Activated gamma-delta T cell treated with anti-CD3 and anti-CD28 coated beads, Interleukin-2, amount 50 U/mL, for 16 hours (primary cell): ENCODE results near the gene TTLL11.
"Not testable (repeated sequence)": the region's sequence is repeated elsewhere in the genome, so short reads cannot be mapped to it uniquely, and the experiment has no call there.

ENCODE experiments used
- DNase-seq: peaks from one replicate; pipeline ENCODE4 v3.0.0-alpha.2; 2020; ENCODE audit warnings: low read depth

Gene TTLL11

GRCh38 chr9:121900163-121900562 is 192.9 kb downstream of the TTLL11 start:
- no peak for DNase-seq

- DNase-seq: no peak
Measured at GRCh38 chr9:121898856-121899255, 194.3 kb downstream of the TTLL11 start.

GRCh38 chr9:121897140-121897539 is 196.0 kb downstream of the TTLL11 start:
- no peak for DNase-seq

GRCh38 chr9:121896545-121896943 is 196.6 kb downstream of the TTLL11 start:
- no peak for DNase-seq

- no peak for DNase-seq
Measured at GRCh38 chr9:121895818-121896544, 197.1 kb downstream of the TTLL11 start.

GRCh38 chr9:121895358-121895757 is 197.8 kb downstream of the TTLL11 start:
- no peak for DNase-seq

GRCh38 chr9:121894380-121894779 is 198.7 kb downstream of the TTLL11 start:
- DNase-seq: not testable (repeated sequence)

- no peak for DNase-seq
Measured at GRCh38 chr9:121893786-121894185, 199.3 kb downstream of the TTLL11 start.

GRCh38 chr9:121892706-121893105 is 200.4 kb downstream of the TTLL11 start:
- no peak for DNase-seq

GRCh38 chr9:121890746-121891145 is 202.4 kb downstream of the TTLL11 start:
- DNase-seq: no peak

- no peak for DNase-seq
Measured at GRCh38 chr9:121889990-121890563, 203.0 kb downstream of the TTLL11 start.

GRCh38 chr9:121888438-121888775 is 204.7 kb downstream of the TTLL11 start:
- no peak for DNase-seq

GRCh38 chr9:121887553-121888437 is 205.3 kb downstream of the TTLL11 start:
- no peak for DNase-seq

GRCh38 chr9:121886759-121887485 is 206.2 kb downstream of the TTLL11 start:
- DNase-seq: no peak

- DNase-seq: no peak
Measured at GRCh38 chr9:121885345-121885901, 207.7 kb downstream of the TTLL11 start.

GRCh38 chr9:121884057-121884541 is 209.0 kb downstream of the TTLL11 start:
- DNase-seq: no peak

- no peak for DNase-seq
Measured at GRCh38 chr9:121883281-121884056, 209.6 kb downstream of the TTLL11 start.

GRCh38 chr9:121881920-121882500 is 211.1 kb downstream of the TTLL11 start:
- DNase-seq: no peak

- no peak for DNase-seq
Measured at GRCh38 chr9:121880343-121880898, 212.7 kb downstream of the TTLL11 start.

- DNase-seq: no peak
Measured at GRCh38 chr9:121878271-121878822, 214.8 kb downstream of the TTLL11 start.
